Endothelial cell of umbilical vein (primary cell): ENCODE results near the gene JARID2. TPM values are rescaled to one million over a fixed set of nuclear protein-coding genes. Genes with fewer than 3 reads are reported as not detected.

Source experiments
- BruUV-seq: library from RNA; stranded (reverse); fragments of 400-500 nt; replicated peaks from 2 replicates; lab custom pipeline; 2021; lab: Mats Ljungman, UMichigan
- CTCF ChIA-PET: fragments of 300-600, 350-600 bp; sonication (Branson Sonifier 250); formaldehyde crosslinking; loops from one replicate; lab custom pipeline; 2021; ENCODE audit warnings: antibody characterized with exemption, inconsistent platforms; lab: Charles Lee
- POLR2A ChIA-PET: fragments of 300-600, 350-600 bp; sonication (Branson Sonifier 250); formaldehyde crosslinking; loops from one replicate; lab custom pipeline; 2021; ENCODE audit warnings: antibody characterized with exemption, inconsistent platforms; lab: Charles Lee
- DNase-seq: peaks from one replicate; pipeline ENCODE4 v3.0.0-alpha.2; 2011; ENCODE audit warnings: low read depth, low spot score
- FAIRE-seq: peaks from 2 replicates; lab custom pipeline; 2011; peaks lifted over from hg19 to GRCh38; lab: Jason Lieb, UNC
- H2AFZ ChIP-seq: 2 replicates; pipeline ENCODE4 v1.6.0; 2012; ENCODE audit warnings: low read depth, low read length, control low read depth, inconsistent platforms
- H3K27ac ChIP-seq: 2 replicates; pipeline ENCODE4 v1.5.1; 2011; ENCODE audit warnings: low read depth, mild to moderate bottlenecking, control low read depth, low read length, moderate library complexity; ENCODE audit not compliant: insufficient read depth
- H3K27me3 ChIP-seq, 2 experiments: 2 replicates each; pipeline versions ENCODE4 v1.6.0 to v1.6.1; 2011; ENCODE audit warnings: low read length in 2 of 2, mixed read lengths in 1 of 2; ENCODE audit not compliant: control insufficient read depth in 2 of 2, insufficient read depth in 2 of 2
- H3K36me3 ChIP-seq, 2 experiments: 2 replicates in 1 of 2; 3 replicates in 1 of 2; pipeline ENCODE4 v1.5.1; 2011; ENCODE audit warnings: low read length in 2 of 2, mild to moderate bottlenecking in 1 of 2, moderate library complexity in 1 of 2; ENCODE audit not compliant: control insufficient read depth in 2 of 2, insufficient read depth in 2 of 2; ENCODE audit errors: extremely low read depth in 1 of 2
- H3K4me1 ChIP-seq: 3 replicates; pipeline ENCODE4 v1.5.1; 2011; ENCODE audit warnings: mild to moderate bottlenecking, low read length; ENCODE audit not compliant: control insufficient read depth, insufficient read depth; ENCODE audit errors: extremely low read depth
- H3K4me2 ChIP-seq: 2 replicates; pipeline ENCODE4 v1.6.1; 2011; ENCODE audit warnings: low read length, control low read depth, mixed read lengths; ENCODE audit not compliant: insufficient read depth
- H3K4me3 ChIP-seq, 3 experiments: fragments of 200-600 bp in 1 of 3; sonication (generic), shearing (Covaris generic) in 1 of 3; replicated peaks in 1 of 3; 2 replicates each; pipeline ENCODE4 v1.5.1; 2011 to 2016; ENCODE audit warnings: control low read depth in 3 of 3, low read length in 3 of 3, mild to moderate bottlenecking in 2 of 3, inconsistent platforms in 1 of 3, low read depth in 1 of 3, moderate library complexity in 1 of 3; ENCODE audit not compliant: insufficient read depth in 1 of 3
- H3K79me2 ChIP-seq: 2 replicates; pipeline ENCODE4 v1.6.0; 2012; ENCODE audit warnings: low read length, inconsistent platforms; ENCODE audit not compliant: control insufficient read depth, insufficient read depth
- H3K9ac ChIP-seq: replicated peaks from 2 replicates; pipeline ENCODE3; 2011; ENCODE audit warnings: low read length, control low read depth; ENCODE audit not compliant: insufficient read depth; ENCODE audit errors: extremely low read depth
- H3K9me1 ChIP-seq: replicated peaks from 3 replicates; pipeline ENCODE4 v1.6.0; 2011; ENCODE audit warnings: mild to moderate bottlenecking, low read length; ENCODE audit not compliant: control insufficient read depth, insufficient read depth; ENCODE audit errors: extremely low read depth
- H3K9me3 ChIP-seq: replicated peaks from 2 replicates; pipeline ENCODE4 v1.5.1; 2012; ENCODE audit warnings: low read length, inconsistent platforms; ENCODE audit not compliant: control insufficient read depth, insufficient read depth
- H4K20me1 ChIP-seq: replicated peaks from 2 replicates; pipeline ENCODE3; 2011; ENCODE audit warnings: mild to moderate bottlenecking, low read length; ENCODE audit not compliant: control insufficient read depth, insufficient read depth; ENCODE audit errors: extremely low read depth
- EZH2 ChIP-seq: IDR thresholded peaks from 2 replicates; pipeline ENCODE4 v1.6.1; 2012; ENCODE audit warnings: borderline replicate concordance, low read depth, mild to moderate bottlenecking, moderate library complexity, low read length, inconsistent platforms; ENCODE audit not compliant: severe bottlenecking
- FOS ChIP-seq: IDR thresholded peaks from 2 replicates; pipeline ENCODE4 v1.6.1; 2011; ENCODE audit warnings: mild to moderate bottlenecking, low read length, moderate library complexity, borderline replicate concordance; ENCODE audit not compliant: insufficient read depth
- GATA2 ChIP-seq: IDR thresholded peaks from 2 replicates; pipeline ENCODE4 v1.7.0; 2011; ENCODE audit warnings: low read depth, mild to moderate bottlenecking, moderate library complexity, mixed read lengths, low read length; ENCODE audit not compliant: insufficient read length, insufficient read depth
- JUN ChIP-seq: IDR thresholded peaks from 2 replicates; pipeline ENCODE4 v1.6.1; 2011; ENCODE audit warnings: borderline replicate concordance, low read depth; ENCODE audit not compliant: insufficient read length, insufficient read depth
- MYC ChIP-seq: IDR thresholded peaks from one replicate; pipeline ENCODE4 v1.6.1; 2011; ENCODE audit warnings: mild to moderate bottlenecking, low read depth, low read length
- POLR2A ChIP-seq: IDR thresholded peaks from 2 replicates; pipeline ENCODE4 v1.6.1; 2012; ENCODE audit warnings: low read depth, mild to moderate bottlenecking, control low read depth, low read length
- POLR2AphosphoS5 ChIP-seq: IDR thresholded peaks from 2 replicates; pipeline ENCODE4 v1.6.1; 2012; ENCODE audit warnings: low read depth, mild to moderate bottlenecking, control low read depth, low read length, moderate library complexity; ENCODE audit not compliant: insufficient read depth
- dilution Hi-C: fragments of 300-500 bp; cut with MboI; formaldehyde crosslinking; loops from one replicate; pipeline ENCODE4 v1.15.0; 2019; ENCODE audit warnings: low sequenced_read_pairs; ENCODE audit not compliant: extremely low pct_ligation_motif_present
- intact Hi-C: fragments of 100-400 bp; cut with micrococcal nuclease; formaldehyde crosslinking; loops from one replicate; pipeline ENCODE4 v1.10.0; 2022
- polyA plus RNA-seq, 4 experiments: library from polyadenylated mRNA; depleted of rRNA in 3 of 4; stranded (reverse) in 3 of 4; unstranded in 1 of 4; fragments of >200 nt; gene quantifications; 2 replicates each; pipeline versions ENCODE4 v1.2.1 to v1.2.3, GENCODE V29; 2011 to 2012; ENCODE audit warnings: missing spikeins in 1 of 4
- total RNA-seq: library from RNA; stranded (reverse); gene quantifications from 2 replicates; pipeline ENCODE4 v1.2.3, GENCODE V29; 2021
- TF ChIP-seq, protein P1 (sequence below): IDR thresholded peaks from 2 replicates; pipeline ENCODE4 v1.6.1; 2011; ENCODE audit not compliant: insufficient read depth, insufficient read length
- TF ChIP-seq, protein P2 (sequence below), 2 donors: IDR thresholded peaks; 1 replicate in 1 of 2; 2 replicates in 1 of 2; pipeline ENCODE4 v1.5.1; 2011; ENCODE audit warnings: low read length in 2 of 2, mild to moderate bottlenecking in 2 of 2, moderate library complexity in 2 of 2, control low read depth in 1 of 2, inconsistent platforms in 1 of 2, low read depth in 1 of 2; ENCODE audit not compliant: insufficient read depth in 1 of 2; ENCODE audit errors: extremely low read depth in 1 of 2

JARID2 gene
- total and polyA plus RNA-seq, 2 donors (not counting 3 experiments of a cell fraction or from before 2014, with no cell fraction given): 2.9 to 10.6 TPM

DNA sequence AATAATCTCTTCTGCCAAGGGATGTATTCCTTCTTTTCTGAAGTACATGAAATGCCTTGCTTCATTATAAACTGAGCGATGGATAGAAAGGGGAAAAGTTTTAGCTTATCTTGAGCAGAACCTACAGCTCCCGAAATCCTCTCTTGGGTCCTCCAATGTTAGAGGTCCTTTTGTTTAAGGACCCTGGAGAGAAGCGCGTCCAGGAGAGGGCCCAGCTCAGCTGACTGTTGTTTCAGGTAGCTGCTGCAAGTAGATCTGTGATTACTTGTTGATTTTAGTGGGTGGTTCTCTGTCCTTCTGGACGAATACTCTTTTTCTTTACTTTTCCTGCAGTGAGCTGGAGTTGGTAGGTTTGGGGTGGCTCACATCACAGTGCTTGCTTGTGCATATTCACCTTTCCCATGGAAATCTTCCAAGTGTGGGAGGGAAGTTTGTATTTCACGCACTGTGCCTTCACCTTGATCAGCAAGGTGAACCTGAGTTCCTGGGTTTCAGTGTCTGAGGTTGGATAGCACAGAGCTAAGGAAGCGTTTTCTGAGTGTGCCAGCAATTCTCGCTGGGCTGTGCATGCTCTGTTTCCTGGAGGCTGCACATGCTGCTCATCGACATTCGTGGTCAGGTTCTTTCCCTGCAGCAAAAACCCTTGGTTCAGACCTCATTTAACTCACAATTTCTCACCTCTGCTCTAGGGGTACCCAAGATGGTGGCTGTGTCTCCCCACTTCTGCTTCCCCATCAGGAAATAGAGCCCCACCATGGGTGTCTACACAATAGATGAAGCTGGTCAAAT is 176.3 kb downstream of the JARID2 start:
- Histone ChIP-seq H3K9ac (no peak overlapping the region), H3K4me3 (no peak overlapping the region), H3K36me3 (no peaks in the 10 kb centered on the region), H3K9me1 (no peaks in the 10 kb centered on the region), H4K20me1 (no peaks in the 10 kb centered on the region), H3K4me1 (no peaks in the 10 kb centered on the region), H3K27ac (no peak overlapping the region), H3K9me3 (no peaks in the 10 kb centered on the region), H3K27me3 (no peaks in the 10 kb centered on the region), H2AFZ (no peak overlapping the region), H3K79me2 (no peaks in the 10 kb centered on the region), H3K4me2 (no peak overlapping the region)
- POLR2A ChIA-PET: interaction anchor here (0.7 kb wide), 1 partner anchor 25 kb away, joined by 3 read pairs; no protein-coding TSS in a partner anchor
- FAIRE-seq: no peak
- intact Hi-C loops (no loop called here), dilution Hi-C loops (no loop called here)
- no TSS peak for BruUV-seq
- DNase-seq: no peak
- CTCF ChIA-PET: interaction anchor here (1.7 kb wide), 2 partner anchors 11 to 1211 kb away, joined by 4 read pairs; no protein-coding TSS in a partner anchor
- no peak for TF ChIP-seq EZH2
- no peak for TF ChIP-seq POLR2A
- TF ChIP-seq FOS: no peak
- no peak for TF ChIP-seq JUN
- TF ChIP-seq, protein P1, sequence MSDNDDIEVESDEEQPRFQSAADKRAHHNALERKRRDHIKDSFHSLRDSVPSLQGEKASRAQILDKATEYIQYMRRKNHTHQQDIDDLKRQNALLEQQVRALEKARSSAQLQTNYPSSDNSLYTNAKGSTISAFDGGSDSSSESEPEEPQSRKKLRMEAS: no peak
- TF ChIP-seq POLR2AphosphoS5: no peak
- no peak for TF ChIP-seq MYC
- TF ChIP-seq, protein P2, sequence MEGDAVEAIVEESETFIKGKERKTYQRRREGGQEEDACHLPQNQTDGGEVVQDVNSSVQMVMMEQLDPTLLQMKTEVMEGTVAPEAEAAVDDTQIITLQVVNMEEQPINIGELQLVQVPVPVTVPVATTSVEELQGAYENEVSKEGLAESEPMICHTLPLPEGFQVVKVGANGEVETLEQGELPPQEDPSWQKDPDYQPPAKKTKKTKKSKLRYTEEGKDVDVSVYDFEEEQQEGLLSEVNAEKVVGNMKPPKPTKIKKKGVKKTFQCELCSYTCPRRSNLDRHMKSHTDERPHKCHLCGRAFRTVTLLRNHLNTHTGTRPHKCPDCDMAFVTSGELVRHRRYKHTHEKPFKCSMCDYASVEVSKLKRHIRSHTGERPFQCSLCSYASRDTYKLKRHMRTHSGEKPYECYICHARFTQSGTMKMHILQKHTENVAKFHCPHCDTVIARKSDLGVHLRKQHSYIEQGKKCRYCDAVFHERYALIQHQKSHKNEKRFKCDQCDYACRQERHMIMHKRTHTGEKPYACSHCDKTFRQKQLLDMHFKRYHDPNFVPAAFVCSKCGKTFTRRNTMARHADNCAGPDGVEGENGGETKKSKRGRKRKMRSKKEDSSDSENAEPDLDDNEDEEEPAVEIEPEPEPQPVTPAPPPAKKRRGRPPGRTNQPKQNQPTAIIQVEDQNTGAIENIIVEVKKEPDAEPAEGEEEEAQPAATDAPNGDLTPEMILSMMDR (IDR thresholded peaks at IDR 0.05; ENCODE audit: extremely low read depth in 1 of 2, insufficient read depth in 1 of 2, low read depth in 1 of 2, low read length in 2 of 2): no peak
- TF ChIP-seq GATA2: no peak
